ENCODE measurements around the gene SCAF1. TPM values are rescaled to one million over a fixed set of nuclear protein-coding genes. Genes with fewer than 3 reads are reported as not detected.

SCAF1 gene
- total and polyA plus RNA-seq, 9 of the 15 experiments (the other 6 are each of a cell fraction or from before 2014, with no cell fraction given), result 0.20 to 79.0 (median 4.9) TPM

GRCh38 chr19:49680421-49681351 is 38.7 kb downstream of the SCAF1 start (continued):
- TF ChIP-seq FOXP4 (CRISPR knock-in tag; IDR thresholded peaks at IDR 0.05; ENCODE audit: borderline replicate concordance) (no peak), YBX1 (IDR thresholded peaks at IDR 0.05) (no peak), CBFA2T2 (conservative IDR thresholded peaks at IDR 0.05) (no peak), ZNF512 (tag; IDR thresholded peaks at IDR 0.05) (no peak), ZBTB33 (CRISPR knock-in tag; IDR thresholded peaks at IDR 0.05) (peak; percentile 66; the same call in 1 of the 2 replicates), KDM5B (IDR thresholded peaks at IDR 0.05; ENCODE audit: insufficient replicate concordance, low read depth, low read length) (no peak), ZNF165 (CRISPR knock-in tag; IDR thresholded peaks at IDR 0.05; ENCODE audit: borderline replicate concordance) (no peak), NCOA2 (IDR thresholded peaks at IDR 0.05; ENCODE audit: partially characterized antibody in 2 of 2) (no peak), NFATC3 (IDR thresholded peaks at IDR 0.05) (no peak), VEZF1 (CRISPR knock-in tag; IDR thresholded peaks at IDR 0.05) (peak; percentile 74), ZC3H4 (CRISPR knock-in tag; IDR thresholded peaks at IDR 0.05; ENCODE audit: borderline replicate concordance) (no peak), ELF4 (CRISPR knock-in tag; IDR thresholded peaks at IDR 0.05) (no peak), ZNF217 (CRISPR knock-in tag; IDR thresholded peaks at IDR 0.05) (no peak), KAT8 (IDR thresholded peaks at IDR 0.05; ENCODE audit: low read depth) (no peak), SIRT6 (IDR thresholded peaks at IDR 0.05; ENCODE audit: low read depth, low read length) (no peak), RBM39 (optimal IDR thresholded peaks at IDR 0.05; ENCODE audit: low read depth, low read length) (no peak), YY1 (IDR thresholded peaks at IDR 0.05; ENCODE audit: borderline replicate concordance in 1 of 3, control insufficient read depth in 1 of 3, extremely low read depth in 1 of 3, insufficient read depth in 3 of 3, insufficient read length in 1 of 3, insufficient replicate concordance in 2 of 3, low read depth in 1 of 3, low read length in 2 of 3) (no peak)

Measured in K562 (cell line).